Activated CD4-positive, alpha-beta T cell treated with anti-CD3 and anti-CD28 coated beads for 24 hours (primary cell): Measurements from ENCODE around the gene ATG5.
"Not testable (repeated sequence)": the region's sequence is repeated elsewhere in the genome, so short reads cannot be mapped to it uniquely, and the experiment has no call there.

ENCODE experiments used
- DNase-seq, 2 donors: peaks; one replicate each; pipeline ENCODE4 v3.0.0-alpha.2; 2020; ENCODE audit warnings: low read depth in 2 of 2

ATG5 gene

DNA sequence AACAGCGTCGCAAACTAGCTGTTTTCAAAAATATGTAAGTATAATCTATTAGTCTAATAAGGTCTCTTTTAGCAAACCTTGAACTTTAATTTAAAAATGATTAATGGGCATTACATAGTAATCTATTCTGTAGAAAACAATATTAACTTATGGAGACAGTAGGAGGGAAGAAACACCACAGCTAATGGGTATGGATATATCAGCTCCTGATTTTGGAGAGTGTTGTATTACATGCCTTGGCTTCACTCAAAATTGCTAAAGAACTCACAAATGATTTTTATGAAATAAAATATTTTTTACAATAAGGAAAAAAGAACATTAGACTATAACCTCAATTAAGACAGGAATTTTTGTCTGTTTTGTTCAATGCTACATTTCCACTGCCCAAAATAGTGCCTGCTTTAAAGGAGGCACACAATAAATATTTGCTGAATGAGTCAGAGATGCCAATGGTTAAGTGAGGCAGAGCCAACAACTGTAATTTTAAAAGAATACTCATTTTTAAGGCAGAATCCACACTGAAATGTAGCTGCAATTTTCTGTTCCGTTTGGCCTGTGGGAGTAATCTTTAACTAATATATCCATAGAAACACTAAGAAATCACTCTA lies 15.7 kb downstream of the ATG5 start:
- DNase-seq = no peak

DNA sequence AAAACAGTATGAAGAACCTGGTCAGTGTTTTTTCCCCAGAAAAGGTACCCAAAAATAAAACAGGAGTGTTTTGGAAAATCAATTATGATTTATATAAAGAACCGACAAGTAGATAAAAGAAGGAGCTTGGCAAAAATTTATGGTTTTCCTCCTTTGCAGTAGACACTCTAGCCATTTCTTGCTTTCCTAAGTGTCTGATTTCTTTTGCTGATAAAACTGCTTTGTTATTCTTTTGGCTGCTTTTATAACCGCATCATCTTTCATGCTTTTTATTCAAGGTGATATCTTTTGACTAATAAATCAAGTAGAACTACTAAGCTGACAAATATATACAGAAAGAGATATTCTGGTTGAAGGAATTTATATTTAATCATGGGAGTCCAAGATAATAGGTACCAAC lies 16.6 kb downstream of the ATG5 start:
- no peak for DNase-seq

DNA sequence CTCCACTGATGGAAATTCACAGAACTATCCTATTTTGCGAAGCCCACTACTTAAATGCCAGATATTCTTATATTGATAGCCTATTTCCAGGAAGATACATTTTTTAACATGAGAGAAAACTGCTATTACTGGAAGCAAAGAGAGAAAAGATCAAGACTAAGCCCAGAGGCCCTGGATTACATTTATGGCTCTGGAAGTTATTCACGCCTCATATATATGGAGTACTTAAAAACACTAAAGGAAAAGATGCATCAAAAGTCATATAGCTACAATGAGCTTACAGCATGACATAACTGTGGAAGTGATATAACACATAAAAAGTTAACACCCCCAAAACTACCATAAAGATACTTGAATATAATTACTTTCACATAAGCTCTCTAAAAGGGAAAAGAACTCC lies 19.8 kb downstream of the ATG5 start:
- DNase-seq = no peak

- no peak for DNase-seq
Observed at GRCh38 chr6:106300944-106301343, 24.6 kb downstream of the ATG5 start.

- DNase-seq = no peak
Observed at GRCh38 chr6:106300020-106300780, 25.4 kb downstream of the ATG5 start.

- DNase-seq = no peak
Observed at GRCh38 chr6:106293116-106293515, 32.4 kb downstream of the ATG5 start.

GRCh38 chr6:106290954-106291353 lies 34.6 kb downstream of the ATG5 start:
- no peak for DNase-seq

DNA sequence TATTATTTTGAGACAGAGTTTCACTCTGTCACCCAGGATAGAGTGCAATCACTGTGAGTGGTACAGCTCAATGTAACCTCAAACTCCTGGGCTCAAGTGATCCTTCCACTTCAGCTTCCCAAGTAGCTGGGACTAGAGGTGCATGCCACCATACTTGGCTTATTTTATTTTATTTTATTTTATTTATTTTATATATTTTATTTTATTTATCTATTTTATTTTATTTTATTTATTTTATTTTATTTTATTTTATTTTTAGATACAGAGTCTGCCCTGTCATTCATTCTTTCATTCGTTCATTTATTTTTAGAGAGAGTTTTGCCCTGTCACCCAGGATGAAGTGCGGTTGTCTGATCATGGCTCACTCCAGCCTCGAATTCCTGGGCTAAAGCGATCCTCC lies 35.5 kb downstream of the ATG5 start:
- DNase-seq = no peak

GRCh38 chr6:106287215-106287614 lies 38.3 kb downstream of the ATG5 start:
- DNase-seq = no peak

DNA sequence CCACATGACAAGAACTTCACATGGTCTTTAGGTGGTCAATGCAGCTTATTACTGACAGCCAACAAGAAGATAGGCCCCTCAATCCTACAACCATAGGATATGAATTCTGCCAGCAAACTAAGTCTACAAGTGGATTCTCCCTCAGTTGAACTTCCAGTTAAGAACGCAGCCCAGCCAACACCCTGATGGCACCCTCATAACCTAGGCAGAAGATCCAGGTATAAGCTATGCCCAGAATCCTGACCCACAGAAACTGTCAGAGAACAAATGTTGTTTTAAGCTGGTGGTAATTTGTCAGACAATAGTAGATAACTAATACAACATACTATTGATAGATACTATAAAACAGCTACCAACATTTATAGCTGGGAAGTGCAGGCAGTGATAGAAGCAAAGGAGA lies 38.8 kb downstream of the ATG5 start:
- DNase-seq = no peak

- DNase-seq = no peak
Observed at GRCh38 chr6:106283481-106283880, 42.1 kb downstream of the ATG5 start.

- DNase-seq = no peak
Observed at GRCh38 chr6:106281661-106282060, 43.9 kb downstream of the ATG5 start.

DNA sequence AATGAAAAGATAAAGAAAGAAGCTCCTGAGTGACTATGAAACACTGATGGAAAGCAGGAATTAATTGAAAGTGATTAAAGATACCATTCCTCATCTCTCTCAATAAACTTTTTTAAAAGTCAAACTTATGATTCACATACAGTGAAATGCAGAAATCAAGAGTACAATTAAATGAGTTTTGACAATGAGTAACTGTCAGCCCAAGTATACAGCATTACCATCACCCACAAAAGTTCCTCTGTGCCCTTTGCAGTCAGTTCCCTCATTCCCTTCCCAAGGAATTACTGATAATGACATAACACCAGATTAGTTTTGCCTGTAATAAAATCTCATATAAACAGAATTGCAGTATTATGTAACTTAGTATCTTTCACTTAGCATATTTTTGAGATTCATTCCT lies 44.5 kb downstream of the ATG5 start:
- no peak for DNase-seq

DNA sequence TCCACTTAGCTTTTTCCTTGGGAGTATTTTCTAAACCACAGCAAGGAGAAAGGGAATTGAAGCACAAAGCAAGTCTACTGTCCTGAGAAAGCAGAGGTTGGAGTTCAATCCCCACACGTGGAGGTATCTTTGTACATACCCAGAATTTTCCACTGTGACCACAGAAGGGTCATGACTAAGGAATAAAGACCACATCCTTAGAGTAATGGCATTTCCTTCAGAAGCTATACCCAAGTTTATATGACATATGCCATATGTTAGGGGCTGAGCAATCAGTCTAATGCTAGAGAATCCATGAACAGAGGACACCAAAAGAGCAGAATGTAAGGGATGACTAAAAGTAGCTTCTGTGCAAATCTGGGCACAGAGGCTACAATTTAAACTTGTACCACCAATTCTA lies 46.4 kb downstream of the ATG5 start:
- no peak for DNase-seq

- DNase-seq = no peak
Observed at GRCh38 chr6:106275692-106276091, 49.9 kb downstream of the ATG5 start.

GRCh38 chr6:106273087-106273486 lies 52.5 kb downstream of the ATG5 start:
- DNase-seq = no peak

DNA sequence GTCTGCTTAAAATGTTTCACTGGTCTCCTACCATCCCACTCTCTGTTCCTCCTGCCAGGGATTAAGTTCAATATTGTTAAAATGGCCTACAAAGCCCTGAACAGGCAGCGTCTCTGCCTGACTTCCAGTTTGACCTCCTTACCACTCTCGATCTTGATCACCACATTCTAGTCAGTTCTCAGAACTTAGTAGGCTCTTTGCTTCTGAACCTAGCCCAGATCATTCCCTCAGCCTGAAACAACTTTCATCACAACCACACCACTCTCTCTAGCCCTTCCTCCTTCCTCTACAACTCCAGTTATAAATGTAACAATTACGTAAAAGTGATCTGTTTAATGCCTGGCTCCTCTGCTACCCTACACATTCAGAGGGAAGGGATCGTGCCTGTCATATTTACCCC lies 53.3 kb downstream of the ATG5 start:
- no peak for DNase-seq

GRCh38 chr6:106270414-106270813 lies 55.1 kb downstream of the ATG5 start:
- DNase-seq = no peak

- not testable (repeated sequence) for DNase-seq
Observed at GRCh38 chr6:106269268-106269919, 56.2 kb downstream of the ATG5 start.

GRCh38 chr6:106268500-106268899 lies 57.1 kb downstream of the ATG5 start:
- not testable (repeated sequence) for DNase-seq

DNA sequence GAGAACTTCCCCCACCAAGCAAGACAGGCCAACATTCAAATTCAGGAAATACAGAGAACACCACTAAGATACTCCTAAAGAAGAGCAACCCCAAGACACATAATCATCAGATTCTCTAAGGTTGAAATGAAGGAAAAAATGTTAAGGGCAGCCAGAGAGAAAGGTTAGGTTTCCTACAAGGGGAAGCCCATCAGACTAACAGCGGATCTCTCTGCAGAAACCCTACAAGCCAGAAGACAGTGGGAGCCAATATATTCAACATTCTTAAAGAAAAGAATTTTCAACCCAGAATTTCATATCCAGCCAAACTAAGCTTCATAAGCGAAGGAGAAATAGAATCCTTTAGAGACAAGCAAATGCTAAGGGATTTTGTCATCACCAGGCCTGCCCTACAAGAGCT lies 61.1 kb downstream of the ATG5 start:
- not testable (repeated sequence) for DNase-seq

DNA sequence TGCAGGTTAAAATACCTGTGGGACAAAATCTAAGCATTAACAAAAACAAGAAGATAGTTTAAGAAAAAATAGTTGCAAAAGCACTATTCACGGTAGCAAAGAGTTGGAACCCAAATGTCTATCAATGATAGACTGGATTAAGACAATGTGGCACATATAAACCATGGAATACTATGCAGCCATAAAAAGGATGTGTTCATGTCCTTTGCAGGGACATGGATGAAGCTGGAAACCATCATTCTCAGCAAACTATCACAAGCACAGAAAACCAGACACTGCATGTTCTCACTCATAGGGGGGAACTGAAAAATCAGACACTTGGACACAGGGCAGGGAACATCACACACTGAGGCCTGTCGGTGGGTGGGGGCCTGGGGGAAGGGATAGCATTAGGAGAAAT lies 65.8 kb downstream of the ATG5 start:
- DNase-seq = not testable (repeated sequence)

DNA sequence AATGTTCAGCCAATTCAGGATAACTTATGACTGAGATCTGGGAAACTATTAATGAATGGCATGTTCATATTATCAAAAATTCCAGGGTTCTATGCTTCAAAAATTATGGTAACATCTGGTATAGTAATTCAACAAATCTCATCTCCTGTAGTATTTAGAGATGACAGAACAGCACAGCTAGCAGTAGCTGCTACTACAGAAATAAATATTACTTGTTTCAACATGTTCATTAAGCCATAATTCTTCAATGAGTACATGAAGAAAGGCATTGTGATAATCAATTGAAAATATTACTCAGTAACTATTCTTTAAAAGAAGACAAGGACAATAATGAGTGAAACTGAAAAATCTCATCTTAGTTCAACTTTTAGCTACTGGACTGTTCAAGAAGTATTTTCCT lies 66.8 kb downstream of the ATG5 start:
- no peak for DNase-seq
